ENCODE measurements around the gene ALG14.
"Not testable (repeated sequence)": the region's sequence is repeated elsewhere in the genome, so short reads cannot be mapped to it uniquely, and the experiment has no call there.

ALG14 gene

DNA sequence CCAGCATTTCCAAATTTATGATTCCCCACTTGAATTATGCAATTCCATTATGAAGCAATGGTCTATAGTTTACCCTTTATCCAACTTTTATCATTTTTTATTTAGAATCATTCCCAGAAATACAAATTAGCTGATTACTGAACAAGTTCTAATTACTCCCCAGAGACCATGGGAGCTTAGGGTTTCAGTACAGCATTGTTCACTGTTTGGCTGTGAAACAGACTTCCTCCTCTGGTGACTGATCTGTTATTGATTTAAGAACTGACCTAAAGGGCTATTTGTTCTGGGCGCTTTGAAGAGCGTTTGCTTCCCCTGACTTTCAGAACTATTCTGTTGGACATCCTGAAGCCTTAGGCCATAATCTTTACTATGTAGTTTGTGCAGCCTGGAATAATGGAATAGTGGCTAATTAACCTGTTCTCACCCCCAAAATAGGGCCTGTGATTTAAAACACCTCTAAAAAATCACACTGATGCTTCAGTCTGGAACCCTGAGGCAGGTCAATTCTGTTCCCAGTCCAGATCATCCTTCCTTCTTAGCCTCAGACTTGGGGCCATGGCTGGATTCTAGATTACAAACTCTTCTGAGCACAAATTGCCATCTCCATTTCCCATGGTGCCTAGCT lies 58.7 kb downstream of the ALG14 start:
- no peak overlapping the region for H3K4me3 ChIP-seq (ENCODE audit: low read depth, low read length)

DNA sequence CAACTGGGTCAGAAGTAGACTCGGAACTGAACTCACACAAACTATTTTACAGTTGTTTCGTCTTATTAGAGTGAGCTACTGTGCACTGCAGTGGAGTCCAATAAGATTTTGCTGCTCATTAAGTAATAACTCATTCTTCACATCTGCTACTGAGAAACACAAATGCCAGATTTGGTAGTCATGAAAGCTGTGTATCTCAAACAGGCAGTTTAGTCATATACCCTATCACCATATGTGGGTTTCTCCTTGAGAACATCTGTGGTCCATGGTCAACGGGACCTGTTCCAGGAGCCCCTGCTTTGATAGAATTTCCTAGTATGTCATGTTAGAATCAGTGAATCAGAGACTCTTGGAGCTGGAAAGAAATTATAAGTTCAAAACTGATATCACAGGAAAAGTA lies 60.4 kb downstream of the ALG14 start:
- no peak overlapping the region for H3K4me3 ChIP-seq (ENCODE audit: low read depth, low read length)

DNA sequence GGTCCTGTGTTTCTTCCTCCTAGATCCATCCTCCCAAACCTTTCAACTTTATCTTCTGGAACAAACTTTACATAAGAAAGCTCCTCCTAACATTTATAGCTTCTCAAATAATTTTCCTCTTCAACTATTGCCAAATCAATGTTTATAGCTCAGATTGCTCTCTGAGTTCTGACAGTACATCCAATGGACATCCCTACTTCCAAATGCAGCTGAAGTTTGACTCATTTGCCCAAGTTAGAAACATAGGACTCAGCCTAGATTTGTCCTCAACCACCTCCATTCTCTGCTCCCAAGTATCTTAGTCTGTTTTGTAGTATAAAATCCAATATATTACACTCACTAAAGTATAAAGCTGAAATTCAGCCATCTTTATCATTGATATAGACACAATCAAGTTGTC lies 62.6 kb downstream of the ALG14 start:
- no peak overlapping the region for H3K4me3 ChIP-seq (ENCODE audit: low read depth, low read length)

DNA sequence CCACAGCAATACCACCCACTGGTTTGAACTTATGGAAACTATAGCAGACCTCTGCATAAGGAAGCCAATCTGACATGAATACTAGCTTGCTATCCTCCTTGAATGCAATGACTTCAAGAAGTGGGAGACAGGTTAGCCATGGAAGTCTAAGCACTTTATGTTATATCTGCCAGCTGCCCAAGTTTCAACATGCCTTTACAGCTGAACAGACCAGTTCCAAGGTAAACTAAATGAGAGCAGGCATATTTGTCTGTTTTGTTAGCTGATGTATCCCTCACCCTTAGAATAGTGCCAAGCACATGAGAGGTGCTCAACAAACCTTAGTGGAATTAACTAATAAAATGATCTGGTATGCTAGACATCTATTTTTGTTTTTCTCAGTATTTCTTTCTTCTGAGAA lies 65.1 kb downstream of the ALG14 start:
- H3K4me3 ChIP-seq (ENCODE audit: low read depth, low read length) = no peak overlapping the region

DNA sequence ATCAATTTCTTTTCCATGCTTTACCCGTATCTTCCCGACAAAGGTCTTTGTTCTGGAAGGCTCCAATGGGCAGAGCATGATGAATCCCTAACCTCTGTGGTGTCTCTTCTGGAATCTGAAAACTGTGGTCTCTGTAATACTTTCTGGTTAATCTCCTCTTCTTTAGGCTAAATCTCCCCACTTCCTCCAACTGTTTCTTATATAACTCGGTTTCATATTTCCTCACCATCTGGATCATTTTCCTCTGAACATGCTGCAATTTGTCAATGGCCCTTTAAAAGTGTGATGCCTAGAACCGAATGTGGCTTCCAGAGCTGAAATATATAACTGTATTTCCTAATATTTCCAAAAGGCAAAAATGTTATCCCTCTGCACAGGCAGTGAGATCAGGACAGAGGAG lies 66.1 kb downstream of the ALG14 start:
- H3K4me3 ChIP-seq (ENCODE audit: low read depth, low read length) = no peak overlapping the region

DNA sequence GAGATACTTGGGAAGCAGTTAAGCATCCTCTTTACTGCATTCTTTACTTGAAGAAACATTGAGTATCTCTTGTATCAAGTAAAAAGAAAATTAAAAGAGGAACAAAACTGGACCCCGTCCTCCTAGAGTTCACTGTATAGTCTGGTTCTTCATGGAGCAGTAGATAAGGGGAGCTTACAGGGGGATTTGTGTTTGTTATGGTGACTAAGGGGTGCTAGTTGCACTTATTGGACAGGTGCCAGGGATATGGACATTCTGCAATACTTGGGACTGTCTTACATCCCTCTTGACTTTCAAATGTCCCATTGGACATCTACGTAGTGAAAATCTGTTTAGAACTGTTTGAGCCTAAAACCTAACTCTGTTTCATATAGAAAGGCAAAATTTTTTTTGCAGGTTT lies 67.2 kb downstream of the ALG14 start:
- no peak overlapping the region for H3K4me3 ChIP-seq (ENCODE audit: low read depth, low read length)

DNA sequence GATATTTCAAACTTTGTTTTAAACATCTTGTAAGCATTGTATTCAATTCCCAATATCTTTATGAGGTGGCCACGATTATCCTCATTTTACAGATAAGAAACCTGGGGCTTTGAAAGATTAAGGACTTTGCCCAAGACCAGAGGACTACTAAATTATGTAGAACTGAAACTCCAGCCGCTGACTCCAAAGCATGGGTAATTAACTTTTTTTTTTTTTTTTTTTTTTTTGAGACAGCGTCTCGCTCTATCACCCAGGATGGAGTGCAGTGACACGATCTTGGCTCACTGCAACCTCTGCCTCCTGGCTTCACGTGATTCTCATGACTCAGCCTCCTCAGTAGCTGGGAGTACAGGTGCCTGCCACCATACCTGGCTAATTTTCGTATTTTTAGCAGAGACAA lies 68.7 kb downstream of the ALG14 start:
- no peak overlapping the region for H3K4me3 ChIP-seq (ENCODE audit: low read depth, low read length)

DNA sequence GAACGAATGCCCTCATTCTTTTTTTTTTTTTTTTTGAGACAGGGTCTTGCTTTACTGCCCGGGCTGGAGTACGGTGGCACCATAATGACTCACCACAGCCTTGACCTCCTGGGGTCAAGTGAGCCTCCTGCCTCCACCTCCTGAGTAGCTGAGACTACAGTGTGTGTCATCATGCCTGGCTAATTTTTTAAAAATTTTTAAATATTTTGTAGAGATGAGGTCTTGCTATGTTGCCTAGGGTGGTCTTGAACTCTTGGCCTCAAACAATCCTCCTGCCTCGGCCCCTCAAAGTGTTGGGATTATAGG lies 69.4 kb downstream of the ALG14 start:
- no peak overlapping the region for H3K4me3 ChIP-seq (ENCODE audit: low read depth, low read length)

DNA sequence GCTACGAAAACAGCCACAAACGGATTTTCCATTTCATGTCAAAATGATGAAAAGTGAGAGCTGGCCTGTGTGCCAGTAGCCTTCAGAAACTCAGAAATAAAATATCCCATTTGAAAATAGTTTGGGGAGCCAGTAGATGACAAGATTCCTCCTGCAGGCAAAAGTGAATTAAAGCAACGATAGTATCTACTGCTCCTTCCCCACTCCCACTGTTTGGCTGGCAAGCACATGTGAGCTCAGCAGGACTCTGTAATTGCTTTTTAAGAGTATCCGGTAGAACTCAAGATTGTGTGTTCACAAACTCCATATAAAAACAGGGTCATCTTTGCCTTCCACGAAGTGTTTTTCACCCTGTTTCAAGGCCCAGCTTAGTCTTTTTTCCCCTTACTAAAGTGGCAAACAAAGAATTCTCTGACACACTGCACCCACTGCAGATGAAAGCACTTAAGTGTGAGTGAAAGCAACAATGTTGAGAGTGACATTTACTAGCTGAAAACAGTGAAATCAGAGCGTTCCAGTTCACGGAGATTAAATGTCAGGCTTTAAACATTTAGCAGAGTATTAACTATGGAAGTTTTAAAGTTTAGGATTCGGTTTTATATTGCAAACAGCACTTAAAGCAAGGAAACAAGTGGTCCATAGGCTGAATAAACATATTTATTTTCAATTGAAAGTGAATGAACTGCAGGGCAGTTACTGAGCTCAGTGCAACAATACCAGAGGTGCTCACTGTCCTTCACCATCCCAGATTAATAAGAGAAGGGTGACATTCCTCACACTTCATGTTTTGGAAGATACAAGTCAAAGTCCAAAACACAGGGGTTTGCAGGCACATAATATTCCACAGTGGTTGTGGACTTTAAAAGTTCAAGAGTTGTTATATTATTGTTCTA lies 70.0 kb downstream of the ALG14 start:
- H3K4me3 ChIP-seq (ENCODE audit: low read depth, low read length) = no peak overlapping the region

DNA sequence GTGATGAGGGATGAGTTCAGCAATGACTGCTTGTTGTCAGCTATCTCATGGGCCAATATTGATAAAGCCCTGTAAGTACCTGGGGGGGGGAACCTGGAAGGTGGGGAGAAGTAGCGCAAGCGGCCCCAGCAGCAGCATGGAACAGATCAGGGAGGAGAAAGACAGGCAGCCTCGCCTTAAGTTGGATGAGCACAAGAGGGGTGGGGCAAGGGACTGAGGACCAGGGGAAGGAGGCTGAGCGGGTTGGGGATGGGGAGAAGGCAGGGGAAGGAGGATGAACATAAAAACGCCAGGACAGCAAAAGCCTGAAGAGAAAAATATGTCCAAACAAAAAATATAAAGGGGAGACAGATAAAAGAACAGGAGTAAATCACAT lies 70.6 kb downstream of the ALG14 start:
- H3K4me3 ChIP-seq (ENCODE audit: low read depth, low read length) = no peak overlapping the region

DNA sequence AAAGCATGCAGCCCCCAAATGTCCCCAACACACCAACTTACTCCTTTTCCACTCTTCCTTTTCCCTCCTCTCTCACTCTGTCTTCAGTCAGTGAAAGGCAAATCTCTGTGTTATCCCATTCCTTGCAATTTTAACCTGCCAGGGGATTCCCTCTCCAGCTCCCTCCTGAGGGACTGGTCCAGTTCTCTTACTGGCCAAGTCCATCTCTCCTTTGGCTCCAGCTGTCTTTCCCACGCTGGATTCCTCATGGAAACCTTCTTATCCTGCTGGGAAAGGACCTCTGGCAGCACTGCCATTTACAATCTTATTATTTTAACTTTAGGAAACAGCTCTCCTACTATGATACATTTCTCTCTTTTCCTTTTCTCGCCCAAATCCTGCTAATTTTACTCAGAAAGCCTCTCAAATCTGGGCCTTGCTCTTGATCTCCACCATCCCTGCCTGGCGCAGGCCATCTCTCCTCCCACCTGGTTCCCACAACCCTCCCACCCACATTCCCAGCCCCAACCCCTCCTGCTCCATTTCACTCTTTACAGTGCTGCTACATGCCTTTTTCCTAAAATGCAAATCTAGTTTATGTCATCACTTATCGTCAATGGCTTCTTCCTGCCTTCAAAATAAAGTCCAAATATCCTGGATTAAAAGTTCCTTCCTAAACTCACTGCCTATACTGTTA lies 73.2 kb downstream of the ALG14 start:
- H3K4me3 ChIP-seq (ENCODE audit: low read depth, low read length) = no peak overlapping the region

DNA sequence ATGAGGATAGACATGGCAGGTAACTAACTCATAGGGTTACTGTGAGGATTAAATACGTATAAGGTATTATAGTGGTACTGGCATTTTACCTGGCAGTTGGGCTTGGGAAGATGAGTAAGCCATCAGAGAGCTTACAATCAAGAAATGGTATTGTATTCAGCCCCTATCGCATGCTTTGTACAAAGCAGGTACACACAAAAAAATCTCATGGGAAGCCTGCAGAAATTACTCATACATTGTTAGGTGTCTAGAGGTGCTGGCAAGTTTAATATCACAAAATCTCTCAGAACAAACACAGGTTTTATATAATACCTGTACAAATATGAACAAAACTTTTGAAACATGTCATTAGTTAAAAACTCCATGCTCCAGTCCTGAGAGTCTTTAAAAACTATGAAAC lies 74.0 kb downstream of the ALG14 start:
- H3K4me3 ChIP-seq (ENCODE audit: low read depth, low read length) = no peak overlapping the region

DNA sequence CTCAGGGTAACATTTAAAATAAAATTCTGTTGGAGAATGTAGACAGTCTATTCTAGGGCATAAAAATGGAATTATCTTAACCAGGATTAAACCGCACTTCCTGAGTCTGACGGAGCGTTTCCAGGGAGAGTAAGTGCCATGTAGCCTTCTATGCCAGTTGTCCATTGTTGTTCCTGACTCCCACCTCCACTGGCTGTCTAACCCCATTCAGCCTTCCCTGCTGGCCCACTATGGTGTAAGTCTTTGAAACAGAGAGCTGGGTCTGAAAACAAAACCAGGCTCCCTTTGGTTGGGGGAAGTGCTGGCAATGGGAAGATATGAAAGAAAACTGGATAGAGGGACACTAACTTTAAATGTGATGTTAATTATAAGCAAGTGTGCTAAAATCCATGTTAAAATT lies 74.6 kb downstream of the ALG14 start:
- no peak overlapping the region for H3K4me3 ChIP-seq (ENCODE audit: low read depth, low read length)

DNA sequence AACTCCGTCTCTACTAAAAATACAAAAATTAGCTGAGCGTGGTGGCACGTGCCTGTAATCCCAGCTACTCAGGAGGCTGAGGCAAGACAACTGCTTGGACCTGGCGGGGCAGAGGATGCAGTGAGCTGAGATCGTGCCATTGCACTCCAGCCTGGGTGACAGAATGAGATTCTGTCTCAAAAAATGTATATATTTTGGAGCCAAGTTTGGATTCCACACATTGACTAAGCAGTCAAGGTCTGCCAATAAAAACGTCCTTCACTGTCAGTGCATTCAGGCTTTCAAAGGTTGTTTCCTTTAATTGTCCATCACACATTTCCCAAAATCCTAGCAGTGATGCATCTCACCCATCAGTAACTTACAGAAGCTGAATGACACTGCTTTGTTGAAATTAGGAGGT lies 77.2 kb downstream of the ALG14 start:
- not testable (repeated sequence) for H3K4me3 ChIP-seq (ENCODE audit: low read depth, low read length)

DNA sequence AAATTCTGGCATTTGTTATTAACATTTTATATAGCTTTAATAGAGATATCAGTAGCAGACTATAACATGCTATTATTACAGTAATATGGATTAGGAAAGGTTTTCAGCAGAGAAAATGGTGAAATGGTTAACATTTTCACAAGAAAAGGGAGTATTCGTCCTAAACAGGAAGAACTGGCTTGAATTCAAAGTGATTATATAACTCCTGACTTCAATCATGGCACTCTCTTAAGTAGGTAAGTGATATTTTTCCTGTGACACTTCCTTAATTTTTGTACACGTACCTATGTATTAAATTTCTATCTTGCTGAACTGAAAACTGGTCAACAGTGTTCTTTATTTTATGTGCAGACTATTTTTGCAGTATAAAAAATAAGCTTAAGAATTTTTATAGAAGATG lies 77.9 kb downstream of the ALG14 start:
- no peak overlapping the region for H3K4me3 ChIP-seq (ENCODE audit: low read depth, low read length)

DNA sequence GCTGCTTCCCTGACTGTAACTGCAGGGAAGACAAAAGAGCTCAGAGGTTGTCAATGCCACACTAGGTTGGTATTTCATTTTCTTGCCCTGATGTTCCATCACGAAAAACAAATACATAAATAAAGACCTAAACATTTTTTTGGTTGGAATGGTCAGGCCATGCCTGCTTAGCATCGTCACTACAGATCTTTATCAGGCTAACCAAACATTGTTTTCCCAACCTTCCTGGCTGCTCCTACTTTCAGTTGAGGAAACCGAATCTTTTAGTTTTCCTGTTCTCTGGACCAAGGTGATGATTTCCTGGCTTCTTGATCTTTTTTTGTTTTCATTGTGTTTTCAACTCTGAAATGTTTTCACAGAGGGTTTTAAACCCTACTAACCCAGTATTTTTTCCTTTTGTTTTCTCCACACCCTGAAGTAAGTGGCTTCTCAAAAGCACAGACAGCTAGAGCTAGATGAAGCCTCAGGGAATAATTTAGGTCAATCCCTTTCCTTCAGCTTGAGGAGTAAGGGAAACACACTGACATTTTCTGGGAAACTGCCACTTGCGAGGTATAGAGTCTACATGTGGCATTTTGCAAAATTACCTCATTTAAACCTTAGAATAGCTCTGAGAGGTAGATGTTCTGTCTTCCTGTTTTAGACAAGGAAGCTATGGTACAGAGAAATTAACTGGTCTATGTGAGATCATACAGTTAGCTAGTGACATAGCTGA lies 78.7 kb downstream of the ALG14 start:
- no peak overlapping the region for H3K4me3 ChIP-seq (ENCODE audit: low read depth, low read length)

DNA sequence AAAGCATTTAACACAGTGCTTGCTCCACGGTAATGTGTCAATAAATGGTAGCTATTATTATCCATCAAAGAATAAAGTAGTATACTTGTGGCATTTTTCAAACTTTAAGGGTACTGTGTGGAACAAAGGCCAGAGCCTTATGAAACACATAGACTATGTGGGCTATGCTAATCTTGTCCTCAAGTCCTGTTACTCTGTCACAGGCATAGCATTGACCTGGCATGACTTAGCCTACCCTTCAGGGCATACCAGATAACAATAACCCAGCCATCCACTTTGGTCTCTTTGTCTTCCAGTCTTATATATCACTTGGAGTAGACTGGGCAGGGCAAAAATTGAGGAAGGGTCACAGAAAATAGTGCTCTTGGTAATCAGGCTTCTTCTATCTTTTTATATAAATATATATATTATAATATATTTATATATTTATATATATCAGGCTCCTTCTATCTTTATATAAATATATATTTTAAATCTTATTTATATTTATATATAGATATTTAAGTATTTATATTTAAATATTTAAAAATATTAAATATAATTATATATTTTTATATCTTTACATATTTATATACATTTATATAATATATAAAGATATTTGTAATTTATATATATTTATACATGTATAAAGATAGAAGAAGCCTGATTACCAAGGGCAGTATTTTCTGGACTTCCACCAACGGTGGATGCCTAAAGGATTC lies 79.7 kb downstream of the ALG14 start:
- no peak overlapping the region for H3K4me3 ChIP-seq (ENCODE audit: low read depth, low read length)

DNA sequence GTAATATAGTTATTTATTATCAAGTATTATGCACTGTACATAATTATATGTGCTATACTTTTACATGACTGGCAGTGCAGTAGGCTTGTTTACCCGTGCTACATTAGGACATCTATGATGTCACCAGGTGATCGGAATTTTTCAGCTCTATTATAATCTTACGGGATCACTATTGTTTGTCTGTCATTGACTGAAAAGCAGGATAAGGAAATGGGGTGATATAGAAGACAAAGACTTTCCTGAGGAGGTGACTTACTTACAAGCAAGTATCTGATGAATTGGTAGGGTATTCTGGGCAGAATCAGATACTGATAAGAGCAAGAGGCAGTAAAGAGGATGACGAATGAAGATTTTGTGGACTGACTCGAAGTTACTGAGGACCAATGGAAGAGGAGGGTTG lies 80.6 kb downstream of the ALG14 start:
- H3K4me3 ChIP-seq (ENCODE audit: low read depth, low read length) = no peak overlapping the region

DNA sequence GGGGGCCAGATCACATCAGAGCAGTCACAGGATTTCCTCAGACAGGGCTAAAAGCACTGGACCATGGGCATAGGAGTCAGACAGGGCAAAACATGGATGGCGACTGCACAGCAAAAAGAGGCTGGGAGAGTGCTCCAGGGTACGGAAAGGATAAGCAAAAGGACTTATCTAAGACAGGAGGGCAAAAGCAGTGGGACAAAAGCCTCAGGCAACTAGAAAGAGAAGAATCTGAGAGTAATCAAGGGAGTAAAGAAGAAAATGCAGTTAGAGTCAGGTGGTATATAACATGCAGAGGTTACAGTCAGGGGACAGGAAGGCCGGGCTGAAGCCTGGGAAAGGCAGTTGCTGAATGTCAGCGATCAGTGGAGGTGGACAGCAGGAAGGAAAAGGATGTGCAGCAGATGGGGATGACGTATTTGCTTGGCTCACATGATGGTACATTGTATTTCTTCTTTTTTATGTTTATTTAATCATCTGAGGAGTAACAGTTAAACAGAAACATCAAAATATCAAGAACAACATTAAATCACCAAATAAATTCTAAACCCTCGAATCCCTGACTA lies 82.8 kb downstream of the ALG14 start:
- H3K4me3 ChIP-seq (ENCODE audit: low read depth, low read length) = no peak overlapping the region

DNA sequence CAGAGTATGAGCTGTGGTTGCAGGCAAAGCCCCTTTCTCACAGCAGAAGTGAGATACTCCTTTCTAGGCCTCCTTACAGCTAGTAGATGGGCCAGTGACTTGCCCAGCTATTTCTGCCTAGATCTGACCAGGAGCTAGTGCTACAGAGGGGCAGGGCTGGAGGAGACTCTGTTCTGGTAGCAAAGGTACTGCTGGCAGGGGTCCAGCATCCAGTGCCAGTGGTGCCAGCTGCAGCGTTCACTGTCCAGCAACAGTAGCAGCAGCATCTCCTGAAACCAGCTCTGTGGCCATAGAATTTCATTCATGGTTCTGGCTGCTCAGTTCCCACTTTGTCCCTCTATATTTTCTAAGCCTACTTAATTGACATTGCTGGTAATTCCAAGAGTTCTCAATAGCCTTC lies 83.4 kb downstream of the ALG14 start:
- no peak overlapping the region for H3K4me3 ChIP-seq (ENCODE audit: low read depth, low read length)

DNA sequence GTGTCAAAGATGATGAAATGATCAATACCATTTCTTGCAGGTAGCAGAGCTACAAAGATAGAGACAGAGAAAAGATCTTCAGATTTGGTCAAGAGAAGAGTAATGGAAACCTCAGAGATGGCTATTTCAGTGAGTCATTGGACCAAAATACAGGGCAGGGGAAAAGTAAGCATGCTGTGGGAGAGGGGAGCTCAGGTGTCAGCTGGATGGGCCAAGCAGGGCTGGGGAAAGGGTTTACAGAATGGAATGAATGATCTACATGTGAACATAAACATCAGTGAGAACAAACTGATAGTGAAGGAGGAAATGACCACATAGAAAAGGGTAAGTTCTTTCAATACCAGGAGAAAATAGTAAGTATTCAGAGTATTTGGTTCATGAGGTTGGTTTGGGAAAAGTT lies 84.4 kb downstream of the ALG14 start:
- H3K4me3 ChIP-seq (ENCODE audit: low read depth, low read length) = no peak overlapping the region
